ENCODE data around the gene NKAIN2.

DNA sequence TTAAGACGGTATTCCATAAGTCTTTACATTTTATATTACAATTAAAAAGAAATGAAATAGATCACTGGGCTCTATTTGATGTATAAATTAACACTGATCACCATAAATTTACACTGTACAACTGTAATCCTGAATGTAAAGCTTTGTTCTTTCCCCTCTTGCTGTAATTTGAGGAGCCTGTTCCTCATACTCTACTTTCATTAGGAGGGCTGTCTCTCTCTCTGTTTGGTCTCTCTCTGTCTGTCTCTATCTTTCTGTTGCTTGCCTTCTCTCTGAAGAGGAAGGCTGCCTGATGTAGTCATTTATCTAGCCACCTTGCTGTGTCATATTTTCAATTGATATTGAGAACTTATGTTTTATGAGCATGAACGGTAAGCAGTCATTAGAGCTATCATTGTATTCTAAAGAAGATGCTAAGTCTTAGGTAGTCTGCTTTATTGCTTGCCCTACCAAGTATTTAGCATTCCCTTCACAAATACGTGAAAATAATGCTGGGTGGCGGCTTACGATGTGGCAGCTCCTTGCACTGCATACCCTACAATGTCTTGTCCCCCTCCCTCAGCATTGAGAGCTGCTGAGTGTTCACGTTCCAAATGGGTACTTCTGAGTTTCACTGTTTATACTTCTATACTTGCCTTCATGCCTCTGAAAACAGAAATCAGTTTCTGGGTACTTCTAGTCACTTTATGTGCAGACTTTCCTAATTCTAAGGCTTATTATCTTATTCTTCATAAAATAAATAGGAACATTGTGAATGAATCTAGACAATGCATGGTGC, 205.5 kb downstream of the NKAIN2 start:
- TF ChIP-seq, protein P1, sequence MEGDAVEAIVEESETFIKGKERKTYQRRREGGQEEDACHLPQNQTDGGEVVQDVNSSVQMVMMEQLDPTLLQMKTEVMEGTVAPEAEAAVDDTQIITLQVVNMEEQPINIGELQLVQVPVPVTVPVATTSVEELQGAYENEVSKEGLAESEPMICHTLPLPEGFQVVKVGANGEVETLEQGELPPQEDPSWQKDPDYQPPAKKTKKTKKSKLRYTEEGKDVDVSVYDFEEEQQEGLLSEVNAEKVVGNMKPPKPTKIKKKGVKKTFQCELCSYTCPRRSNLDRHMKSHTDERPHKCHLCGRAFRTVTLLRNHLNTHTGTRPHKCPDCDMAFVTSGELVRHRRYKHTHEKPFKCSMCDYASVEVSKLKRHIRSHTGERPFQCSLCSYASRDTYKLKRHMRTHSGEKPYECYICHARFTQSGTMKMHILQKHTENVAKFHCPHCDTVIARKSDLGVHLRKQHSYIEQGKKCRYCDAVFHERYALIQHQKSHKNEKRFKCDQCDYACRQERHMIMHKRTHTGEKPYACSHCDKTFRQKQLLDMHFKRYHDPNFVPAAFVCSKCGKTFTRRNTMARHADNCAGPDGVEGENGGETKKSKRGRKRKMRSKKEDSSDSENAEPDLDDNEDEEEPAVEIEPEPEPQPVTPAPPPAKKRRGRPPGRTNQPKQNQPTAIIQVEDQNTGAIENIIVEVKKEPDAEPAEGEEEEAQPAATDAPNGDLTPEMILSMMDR (conservative IDR thresholded peaks at IDR 0.05), result no peak
- TF ChIP-seq ZFX (IDR thresholded peaks at IDR 0.05), result no peak

Data from C4-2B (cell line).